ENCODE measurements around the gene ADCK1. TPM values are rescaled to one million over a fixed set of nuclear protein-coding genes. Genes with fewer than 3 reads are reported as not detected.
A peak's percentile ranks its signal among the peaks of the same experiment; 100 is the strongest.

The ADCK1 gene
- polyA plus RNA-seq, 3 donors, result 3.7 to 33.0 (median 5.4) TPM

DNA sequence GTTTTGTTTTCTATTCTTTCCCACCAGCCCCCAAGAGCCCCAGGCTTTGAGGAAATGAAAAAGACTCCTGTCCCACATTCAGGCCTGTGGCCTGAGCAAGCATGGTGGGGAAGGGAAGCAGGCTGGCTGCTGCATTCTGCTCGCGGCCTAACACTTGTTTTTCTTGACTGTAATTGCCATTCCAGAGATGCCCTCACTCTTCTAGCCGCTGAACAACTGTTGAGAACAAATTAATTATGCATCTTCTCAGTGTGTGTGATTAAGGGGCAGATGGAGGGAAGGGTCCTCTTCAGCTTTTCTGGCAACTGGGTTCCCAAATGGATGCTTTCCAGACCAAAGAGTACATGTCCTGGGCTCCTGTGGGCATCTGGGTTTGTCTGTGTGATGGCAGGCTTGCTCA is 43.3 kb downstream of the ADCK1 start:
- no peak for TF ChIP-seq CTCF (IDR thresholded peaks at IDR 0.05)
- Histone ChIP-seq H3K4me3 (replicated peaks in 1 of 3; ENCODE audit: low read depth in 2 of 3, low read length in 3 of 3) (no peak overlapping the region), H3K36me3 (replicated peaks in 1 of 2; ENCODE audit: control insufficient read depth in 1 of 2, insufficient read depth in 2 of 2, low read length in 2 of 2) (no peaks in the 10 kb centered on the region), H2AFZ (ENCODE audit: insufficient read depth, low read depth, low read length, poor library complexity, severe bottlenecking) (no peak overlapping the region), H3K79me2 (ENCODE audit: insufficient read depth, low read length) (no peaks in the 10 kb centered on the region), H3K9me3 (replicated peaks in 1 of 2; ENCODE audit: control insufficient read depth in 1 of 2, insufficient read depth in 1 of 2, low read length in 2 of 2) (no peaks in the 10 kb centered on the region), H3K9ac (ENCODE audit: insufficient read depth, low read length, poor library complexity, severe bottlenecking) (no peak overlapping the region), H4K20me1 (ENCODE audit: insufficient read depth, low read length) (no peaks in the 10 kb centered on the region), H3K27me3 (ENCODE audit: control insufficient read depth in 2 of 2, insufficient read depth in 2 of 2, low read length in 2 of 2) (no peaks in the 10 kb centered on the region), H3K4me2 (replicated peaks; ENCODE audit: extremely low read depth, low read length, poor library complexity, severe bottlenecking) (no peak overlapping the region), H3K27ac (ENCODE audit: low read depth in 1 of 2, low read length in 2 of 2) (no peak overlapping the region), H3K4me1 (ENCODE audit: control insufficient read depth in 1 of 2, insufficient read depth in 2 of 2, low read length in 2 of 2) (peaks cover 4 to 8% of the 10 kb centered on the region in 2 donors)
- Mint-ChIP-seq H3K36me3 (peaks cover 2 to 9% of the 10 kb centered on the region in 2 donors), H3K27ac (peak overlapping the region in 2 of 7 donors; percentile 32 to 53), H3K27me3 (ENCODE audit: low read depth in 3 of 3) (peaks cover 0 to 2% (median 2%) of the 10 kb centered on the region in 3 donors), H3K4me1 (peaks cover 19% of the 10 kb centered on the region), H3K4me3 (no peak overlapping the region), H3K9me3 (peaks cover 0 to 2% (median 0%) of the 10 kb centered on the region in 7 donors)
- intact Hi-C loops (cut with micrococcal nuclease), result no loop called here
- no peak for DNase-seq
- 100% methylated on average over 1 of the region's 3 CpGs for WGBS (ENCODE audit: insufficient coverage)

DNA sequence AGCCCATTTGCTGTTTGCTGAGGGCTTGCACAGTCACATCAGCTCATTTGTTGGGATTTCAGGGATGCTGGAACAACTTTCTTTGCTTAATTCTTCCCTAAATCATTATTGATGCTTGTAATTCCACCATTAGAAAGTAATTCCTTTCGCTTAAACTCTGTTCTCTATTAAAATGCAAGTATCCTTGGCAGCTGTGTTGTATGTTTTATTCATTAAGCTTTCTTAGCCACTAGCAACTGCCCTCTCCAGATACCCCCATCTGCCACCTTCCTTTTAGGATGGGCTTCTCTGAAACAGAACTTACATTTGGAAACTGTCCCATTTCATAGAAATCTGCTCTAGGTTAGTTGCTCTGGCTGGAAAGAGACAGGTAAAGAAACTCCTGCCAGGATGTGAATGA is 43.7 kb downstream of the ADCK1 start:
- H3K36me3 ChIP-seq (replicated peaks in 1 of 2; ENCODE audit: control insufficient read depth in 1 of 2, insufficient read depth in 2 of 2, low read length in 2 of 2), result no peaks in the 10 kb centered on the region
- Mint-ChIP-seq H3K9me3 (peaks cover 0 to 4% (median 0%) of the 10 kb centered on the region in 7 donors), H3K27ac (peak overlapping the region in 1 of 7 donors; percentile 25), H3K27me3 (ENCODE audit: low read depth in 3 of 3) (peaks cover 0 to 2% (median 2%) of the 10 kb centered on the region in 3 donors), H3K4me1 (peaks cover 19% of the 10 kb centered on the region), H3K36me3 (peaks cover 2 to 9% of the 10 kb centered on the region in 2 donors), H3K4me3 (no peak overlapping the region)
- intact Hi-C loops (cut with micrococcal nuclease), result no loop called here
- H3K79me2 ChIP-seq (ENCODE audit: insufficient read depth, low read length), result no peaks in the 10 kb centered on the region
- H3K9ac ChIP-seq (ENCODE audit: insufficient read depth, low read length, poor library complexity, severe bottlenecking), result no peak overlapping the region
- H3K4me1 ChIP-seq (ENCODE audit: control insufficient read depth in 1 of 2, insufficient read depth in 2 of 2, low read length in 2 of 2), result peaks cover 4 to 8% of the 10 kb centered on the region in 2 donors
- no peaks in the 10 kb centered on the region for H4K20me1 ChIP-seq (ENCODE audit: insufficient read depth, low read length)
- H3K27me3 ChIP-seq (ENCODE audit: control insufficient read depth in 2 of 2, insufficient read depth in 2 of 2, low read length in 2 of 2), result no peaks in the 10 kb centered on the region
- H3K27ac ChIP-seq (ENCODE audit: low read depth in 1 of 2, low read length in 2 of 2), result no peak overlapping the region
- no peaks in the 10 kb centered on the region for H3K9me3 ChIP-seq (replicated peaks in 1 of 2; ENCODE audit: control insufficient read depth in 1 of 2, insufficient read depth in 1 of 2, low read length in 2 of 2)
- no peak for TF ChIP-seq CTCF (IDR thresholded peaks at IDR 0.05)
- H3K4me2 ChIP-seq (replicated peaks; ENCODE audit: extremely low read depth, low read length, poor library complexity, severe bottlenecking), result no peak overlapping the region
- no peak for DNase-seq
- H2AFZ ChIP-seq (ENCODE audit: insufficient read depth, low read depth, low read length, poor library complexity, severe bottlenecking), result no peak overlapping the region
- WGBS (ENCODE audit: insufficient coverage), result no CpG with 5 or more reads among the region's 1 CpG
- H3K4me3 ChIP-seq (replicated peaks in 1 of 3; ENCODE audit: low read depth in 2 of 3, low read length in 3 of 3), result no peak overlapping the region
